IPS-20b (cell line): ENCODE measurements around the gene TNFRSF25.

Experiments
- H3K27ac ChIP-seq: one replicate; pipeline ENCODE4 v1.5.1; 2013; ENCODE audit warnings: low read length
- H3K27me3 ChIP-seq: 2 replicates; pipeline ENCODE4 v1.6.1; 2013; ENCODE audit warnings: mild to moderate bottlenecking, low read length, inconsistent platforms; ENCODE audit not compliant: insufficient read depth
- H3K36me3 ChIP-seq: 2 replicates; pipeline ENCODE4 v1.6.1; 2013; ENCODE audit warnings: low read depth, mild to moderate bottlenecking, inconsistent platforms, low read length, moderate library complexity; ENCODE audit not compliant: insufficient read depth
- H3K4me1 ChIP-seq: 2 replicates; pipeline ENCODE4 v1.6.1; 2013; ENCODE audit warnings: mild to moderate bottlenecking, control low read depth, inconsistent platforms, low read length, moderate library complexity; ENCODE audit not compliant: insufficient read depth
- H3K4me3 ChIP-seq: 2 replicates; pipeline ENCODE4 v1.5.1; 2013; ENCODE audit warnings: mild to moderate bottlenecking, low read length, inconsistent platforms
- H3K9ac ChIP-seq: 2 replicates; pipeline ENCODE4 v1.6.1; 2013; ENCODE audit warnings: low read depth, mild to moderate bottlenecking, inconsistent platforms, low read length, moderate library complexity
- H3K9me3 ChIP-seq: 2 replicates; pipeline ENCODE4 v1.6.1; 2013; ENCODE audit warnings: mild to moderate bottlenecking, low read depth, low read length, inconsistent platforms; ENCODE audit not compliant: insufficient read depth

TNFRSF25 gene

GRCh38 chr1:6471970-6472368 is 6.0 kb upstream of the TNFRSF25 start:
- H3K9ac ChIP-seq, result no peak overlapping the region
- H3K27me3 ChIP-seq, result peaks cover 1% of the 10 kb centered on the region; the same call in 1 of the 2 replicates
- H3K4me1 ChIP-seq, result peaks cover 2% of the 10 kb centered on the region; the same call in 1 of the 2 replicates
- H3K4me3 ChIP-seq, result no peak overlapping the region
- H3K36me3 ChIP-seq, result peaks cover 24% of the 10 kb centered on the region
- H3K9me3 ChIP-seq, result no peaks in the 10 kb centered on the region
- no peak overlapping the region for H3K27ac ChIP-seq

GRCh38 chr1:6471086-6471969 is 5.4 kb upstream of the TNFRSF25 start:
- no peaks in the 10 kb centered on the region for H3K9me3 ChIP-seq
- H3K9ac ChIP-seq, result no peak overlapping the region
- peaks cover 2% of the 10 kb centered on the region; the same call in 1 of the 2 replicates for H3K4me1 ChIP-seq
- H3K27me3 ChIP-seq, result peaks cover 8% of the 10 kb centered on the region; the same call in 1 of the 2 replicates
- no peak overlapping the region for H3K4me3 ChIP-seq
- H3K27ac ChIP-seq, result no peak overlapping the region
- H3K36me3 ChIP-seq, result peaks cover 24% of the 10 kb centered on the region

DNA sequence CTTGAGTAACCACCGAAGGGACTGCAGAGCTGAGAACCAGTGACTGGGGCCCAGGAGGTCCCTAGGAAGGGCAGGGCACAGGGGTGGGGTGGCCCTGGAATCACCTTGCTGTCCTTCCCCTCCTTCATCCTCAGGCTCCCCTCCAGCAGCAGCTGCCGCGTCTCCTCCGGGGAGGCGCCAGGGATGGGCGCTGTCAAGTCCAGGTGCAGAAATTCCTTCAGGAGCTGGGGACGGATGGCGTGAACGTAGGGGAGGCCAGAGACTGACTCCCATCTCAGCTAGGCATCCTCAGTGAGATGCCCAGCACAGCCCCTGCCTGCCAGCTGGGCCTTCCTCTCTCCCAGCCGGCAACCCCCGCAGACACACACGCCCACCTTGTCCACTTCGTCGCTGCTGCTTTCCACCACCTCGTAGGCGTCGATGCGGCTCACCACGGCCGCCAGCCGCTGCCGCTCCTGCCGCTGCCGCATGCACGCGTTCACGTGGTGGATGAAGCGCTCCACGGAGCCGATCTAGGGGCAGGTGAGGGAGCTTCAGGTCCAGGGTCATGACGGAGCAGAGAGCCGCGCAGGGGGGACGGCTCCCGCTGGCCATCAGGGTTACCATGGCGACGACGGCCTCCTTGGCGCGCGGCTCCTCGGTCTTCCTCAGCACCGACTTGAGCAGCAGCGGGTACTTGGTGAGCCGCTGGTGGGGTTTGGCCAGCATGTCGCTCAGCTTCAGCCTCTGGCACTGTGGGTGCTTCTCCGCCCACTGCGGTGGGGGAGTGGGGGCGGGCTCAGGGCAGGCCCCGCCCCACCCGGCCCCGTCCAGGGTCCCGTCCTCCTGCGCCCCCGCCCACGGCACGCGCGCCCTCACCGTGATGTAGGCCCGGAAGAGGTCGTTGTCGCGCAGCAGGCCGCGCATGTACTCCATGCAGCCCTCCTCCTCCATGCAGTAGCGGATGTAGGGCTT is 4.4 kb upstream of the TNFRSF25 start:
- Histone ChIP-seq H3K36me3 (peaks cover 24% of the 10 kb centered on the region), H3K27me3 (peaks cover 15% of the 10 kb centered on the region; the same call in 1 of the 2 replicates), H3K9me3 (no peaks in the 10 kb centered on the region), H3K27ac (no peak overlapping the region), H3K9ac (no peak overlapping the region), H3K4me1 (peaks cover 2% of the 10 kb centered on the region; the same call in 1 of the 2 replicates), H3K4me3 (no peak overlapping the region)

- Histone ChIP-seq H3K9ac (no peak overlapping the region), H3K36me3 (peaks cover 24% of the 10 kb centered on the region), H3K27ac (no peak overlapping the region), H3K9me3 (no peaks in the 10 kb centered on the region), H3K4me3 (no peak overlapping the region), H3K4me1 (no peaks in the 10 kb centered on the region; the same call in 1 of the 2 replicates), H3K27me3 (peaks cover 17% of the 10 kb centered on the region; the same call in 1 of the 2 replicates)
Observed at GRCh38 chr1:6468729-6469461, 2.9 kb upstream of the TNFRSF25 start.

GRCh38 chr1:6467744-6468688 is 2.0 kb upstream of the TNFRSF25 start:
- Histone ChIP-seq H3K27me3 (peaks cover 17% of the 10 kb centered on the region; the same call in 1 of the 2 replicates), H3K9me3 (no peaks in the 10 kb centered on the region), H3K9ac (no peak overlapping the region), H3K4me3 (no peak overlapping the region), H3K27ac (no peak overlapping the region), H3K36me3 (peaks cover 24% of the 10 kb centered on the region), H3K4me1 (no peaks in the 10 kb centered on the region; the same call in 1 of the 2 replicates)

- Histone ChIP-seq H3K36me3 (peaks cover 22% of the 10 kb centered on the region), H3K27ac (no peak overlapping the region), H3K9me3 (no peaks in the 10 kb centered on the region), H3K9ac (no peak overlapping the region), H3K27me3 (peaks cover 17% of the 10 kb centered on the region; the same call in 1 of the 2 replicates), H3K4me1 (no peaks in the 10 kb centered on the region; the same call in 1 of the 2 replicates), H3K4me3 (no peak overlapping the region)
Observed at GRCh38 chr1:6467224-6467623, 1.3 kb upstream of the TNFRSF25 start.

GRCh38 chr1:6466751-6467150 is 778 bp upstream of the TNFRSF25 start:
- H3K9ac ChIP-seq, result no peak overlapping the region
- no peaks in the 10 kb centered on the region for H3K9me3 ChIP-seq
- H3K27ac ChIP-seq, result no peak overlapping the region
- H3K27me3 ChIP-seq, result peaks cover 17% of the 10 kb centered on the region; the same call in 1 of the 2 replicates
- no peak overlapping the region for H3K4me3 ChIP-seq
- H3K36me3 ChIP-seq, result peaks cover 23% of the 10 kb centered on the region
- no peaks in the 10 kb centered on the region; the same call in 1 of the 2 replicates for H3K4me1 ChIP-seq

DNA sequence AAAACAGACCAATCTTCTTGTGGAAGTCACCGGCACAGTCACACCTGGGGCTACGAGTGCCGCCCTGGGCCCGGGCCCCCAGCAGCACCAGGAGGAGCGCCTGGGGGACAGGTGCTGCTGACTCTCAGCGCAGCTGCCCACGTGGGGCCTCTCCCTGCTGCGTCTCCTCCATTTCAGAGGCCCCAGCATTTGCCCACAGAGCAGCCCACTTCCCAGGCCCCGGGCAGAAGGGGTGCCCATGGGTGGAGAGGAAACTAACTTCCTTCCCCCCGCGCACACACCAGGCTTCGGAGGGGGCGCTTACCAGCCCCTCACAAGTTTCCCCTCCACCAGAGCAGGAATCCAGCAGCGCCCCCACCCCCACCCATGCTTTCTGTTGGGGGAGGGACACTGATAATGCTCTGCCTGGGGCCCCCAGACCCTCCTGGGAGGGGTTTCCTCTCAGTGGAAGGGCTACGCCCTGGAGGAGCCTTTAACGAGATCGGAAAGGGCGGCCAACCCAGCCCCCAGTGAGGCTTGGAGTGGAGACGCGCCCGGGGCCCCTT is 440 bp downstream of the TNFRSF25 start:
- peaks cover 17% of the 10 kb centered on the region; the same call in 1 of the 2 replicates for H3K27me3 ChIP-seq
- H3K9me3 ChIP-seq, result no peaks in the 10 kb centered on the region
- H3K27ac ChIP-seq, result no peak overlapping the region
- H3K4me3 ChIP-seq, result peak overlapping the region; percentile 43; the same call in 1 of the 2 replicates
- peaks cover 4% of the 10 kb centered on the region; the same call in 1 of the 2 replicates for H3K4me1 ChIP-seq
- peaks cover 22% of the 10 kb centered on the region for H3K36me3 ChIP-seq
- no peak overlapping the region for H3K9ac ChIP-seq

- Histone ChIP-seq H3K4me3 (no peak overlapping the region), H3K27me3 (peaks cover 17% of the 10 kb centered on the region; the same call in 1 of the 2 replicates), H3K9me3 (no peaks in the 10 kb centered on the region), H3K9ac (no peak overlapping the region), H3K4me1 (peaks cover 4% of the 10 kb centered on the region; the same call in 1 of the 2 replicates), H3K36me3 (peaks cover 16% of the 10 kb centered on the region), H3K27ac (no peak overlapping the region)
Observed at GRCh38 chr1:6464915-6465314, 1.1 kb downstream of the TNFRSF25 start.

- peaks cover 11% of the 10 kb centered on the region for H3K36me3 ChIP-seq
- H3K4me1 ChIP-seq, result peaks cover 4% of the 10 kb centered on the region; the same call in 1 of the 2 replicates
- H3K4me3 ChIP-seq, result no peak overlapping the region
- H3K27me3 ChIP-seq, result peaks cover 17% of the 10 kb centered on the region; the same call in 1 of the 2 replicates
- no peak overlapping the region; the same call in 1 of the 2 replicates for H3K9ac ChIP-seq
- no peaks in the 10 kb centered on the region for H3K9me3 ChIP-seq
- H3K27ac ChIP-seq, result no peak overlapping the region
Observed at GRCh38 chr1:6464514-6464836, 1.5 kb downstream of the TNFRSF25 start.
